ENCODE data around the gene S1PR3.
"Not testable (repeated sequence)": the region's sequence is repeated elsewhere in the genome, so short reads cannot be mapped to it uniquely, and the experiment has no call there.

S1PR3 gene

DNA sequence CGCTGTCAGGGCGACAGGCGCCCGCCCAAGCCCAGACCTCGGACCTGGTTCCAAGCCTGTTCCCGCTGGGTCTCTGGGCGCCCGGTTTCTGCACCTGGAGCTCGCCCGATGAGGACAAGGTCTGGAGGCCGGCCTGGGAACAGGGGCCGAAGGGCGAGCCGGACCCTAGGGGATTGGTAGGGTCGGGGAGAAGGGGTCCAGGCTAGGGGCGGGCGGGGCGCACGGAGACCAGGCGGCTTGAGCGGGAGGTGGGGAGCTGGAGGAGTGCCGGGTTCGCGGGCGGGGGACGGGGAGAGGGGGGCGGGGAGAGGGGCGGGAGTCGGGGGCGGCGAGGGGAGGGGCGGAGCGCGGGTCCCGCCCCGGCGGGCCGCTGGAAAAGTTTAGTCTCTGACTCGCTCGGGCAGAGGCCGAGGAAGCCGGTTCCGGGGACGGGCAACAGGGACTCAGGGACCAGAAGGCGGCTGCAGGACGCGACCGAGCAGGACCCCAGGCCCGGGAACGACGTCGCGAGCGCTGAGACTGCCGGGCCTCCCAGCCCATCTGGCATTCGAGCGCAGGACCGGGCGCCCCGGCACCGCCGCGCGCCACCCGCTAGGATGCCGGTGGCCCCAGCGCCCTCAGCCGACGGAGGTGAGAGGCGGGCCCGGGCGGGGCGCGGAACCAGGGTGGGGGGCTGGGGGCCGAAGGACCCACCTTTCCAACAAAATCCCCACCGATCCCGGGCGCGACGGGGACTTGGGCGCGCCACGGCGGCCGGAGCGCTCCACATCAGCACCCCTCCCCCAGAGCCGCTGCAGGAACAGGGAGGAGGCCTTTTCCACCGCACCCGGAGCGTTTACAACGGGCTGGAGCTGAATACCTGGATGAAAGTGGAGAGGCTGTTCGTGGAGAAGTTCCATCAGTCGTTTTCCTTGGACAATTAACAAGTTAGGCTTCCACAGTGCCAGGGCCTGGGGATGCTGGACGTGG lies at the start of gene S1PR3:
Gene S1PR3 (plus strand): TSS at position 403 of the 969 bp plus-strand sequence. CDS start 9,733 bp downstream, outside the sequence.
- no peak for DNase-seq

DNA sequence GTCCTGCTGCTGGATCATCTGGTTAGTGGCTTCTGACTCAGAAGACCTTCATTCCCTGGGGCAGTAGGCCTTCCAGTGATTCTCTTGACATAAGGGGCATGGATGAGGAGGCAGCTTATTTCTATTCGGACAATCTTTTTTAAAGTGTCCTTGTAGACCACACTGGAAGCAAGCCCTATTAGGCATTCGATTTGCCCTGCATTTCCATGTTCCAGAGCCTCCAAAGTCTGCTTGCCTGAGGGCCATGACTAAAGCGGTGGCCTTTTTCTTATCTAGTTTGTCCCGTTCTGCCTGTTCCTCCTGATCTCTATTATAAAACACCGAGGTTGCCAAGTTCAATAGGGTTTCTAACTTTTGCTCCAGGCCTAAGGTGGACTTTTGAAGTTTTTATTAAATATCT lies 49.7 kb upstream of the S1PR3 start:
- DNase-seq = not testable (repeated sequence)

DNA sequence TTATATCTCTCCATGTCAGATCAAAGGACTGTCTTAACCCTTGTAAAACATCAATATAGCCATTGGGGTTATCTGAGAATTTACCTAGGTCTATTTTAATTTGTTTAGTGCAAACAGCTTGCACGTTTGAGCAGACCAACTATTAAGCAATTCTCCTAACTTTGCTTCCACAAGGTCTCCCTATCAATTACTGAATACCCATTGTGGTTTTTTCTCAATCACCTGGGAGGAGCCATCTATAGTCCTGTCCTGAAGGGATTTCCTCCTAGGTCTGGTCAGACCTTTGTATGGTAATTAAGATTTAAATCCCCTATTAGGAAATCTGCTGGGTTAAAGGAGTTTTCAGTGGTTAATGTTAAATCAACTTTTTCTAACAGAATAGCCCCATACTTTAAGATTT lies 48.9 kb upstream of the S1PR3 start:
- DNase-seq = no peak

DNA sequence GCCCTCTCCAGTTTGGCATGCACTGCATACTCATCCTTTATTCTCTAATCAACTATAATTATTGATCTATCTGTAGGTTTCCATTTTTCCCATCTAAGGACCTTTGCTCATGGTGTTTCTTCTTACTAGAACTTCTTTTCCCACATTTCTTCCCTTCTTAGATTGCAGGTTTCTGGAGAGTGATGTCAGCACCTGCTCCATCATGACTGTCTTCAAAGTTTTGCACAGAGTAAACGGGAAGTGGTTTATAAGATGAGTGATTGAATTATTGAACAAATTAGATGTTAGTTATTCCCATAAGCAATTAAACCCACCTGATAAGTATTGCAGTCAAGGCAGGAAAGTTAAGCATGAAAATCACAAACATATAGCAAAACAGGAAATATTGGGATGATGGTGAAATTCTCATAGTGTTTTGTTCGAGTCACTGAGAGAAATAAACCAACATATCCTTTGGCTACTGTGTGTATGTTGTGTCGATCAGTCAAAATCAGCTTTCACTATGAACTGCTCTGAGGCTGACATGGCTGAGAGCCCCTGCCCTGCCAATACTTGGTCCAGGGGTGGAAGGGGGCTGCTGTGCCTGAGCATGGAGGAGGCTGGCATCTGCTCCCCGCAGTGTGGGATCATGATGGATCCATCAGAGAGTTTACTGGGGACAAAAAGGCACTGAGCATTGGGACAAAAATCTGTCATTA lies 45.5 kb upstream of the S1PR3 start:
- DNase-seq = no peak

DNA sequence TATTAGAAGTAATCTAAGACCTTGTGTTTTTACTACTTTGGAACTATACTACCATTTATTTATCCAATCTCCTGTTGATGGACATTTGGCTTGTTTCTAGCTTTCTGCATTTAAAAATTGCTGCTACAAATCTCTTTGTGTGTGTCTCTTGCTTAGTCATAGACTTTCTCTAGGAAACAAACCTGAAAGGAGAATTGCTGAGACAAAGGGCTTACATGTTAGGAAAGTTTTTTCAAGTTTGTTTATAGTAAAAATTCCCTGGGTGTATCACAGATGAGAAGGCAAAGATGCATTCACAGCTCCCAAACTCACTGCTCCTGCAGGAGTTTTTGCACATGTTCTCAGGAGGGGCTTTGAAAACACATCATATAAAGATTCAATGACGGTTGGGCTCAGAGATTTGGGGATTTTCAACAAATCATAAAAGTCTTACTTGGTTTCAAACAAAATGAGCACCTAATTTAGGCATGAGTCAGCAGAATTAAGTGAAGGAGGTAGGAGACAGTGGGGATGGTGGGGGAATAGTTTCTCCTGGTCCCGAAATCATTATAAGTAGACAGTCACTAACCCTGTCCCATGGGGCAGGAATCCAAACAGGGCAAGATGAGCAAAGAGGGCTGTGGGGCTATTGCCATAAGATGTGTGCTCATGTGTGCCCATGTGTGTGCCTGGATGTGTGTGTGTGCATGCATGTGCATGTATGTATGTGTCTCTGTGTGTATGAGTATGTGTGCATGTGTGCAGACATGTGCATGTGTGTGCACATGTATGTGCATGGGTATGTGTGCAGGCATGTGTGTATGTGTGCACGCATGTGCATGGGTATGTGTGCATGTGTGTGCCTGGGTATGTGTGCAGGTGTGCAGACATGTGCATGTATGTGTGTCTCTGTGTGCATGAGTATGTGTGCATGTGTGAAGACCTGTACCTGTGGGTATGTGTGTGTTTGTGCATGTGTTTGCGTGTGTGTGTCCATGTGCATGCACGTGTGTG lies 43.4 kb upstream of the S1PR3 start:
- DNase-seq = no peak

DNA sequence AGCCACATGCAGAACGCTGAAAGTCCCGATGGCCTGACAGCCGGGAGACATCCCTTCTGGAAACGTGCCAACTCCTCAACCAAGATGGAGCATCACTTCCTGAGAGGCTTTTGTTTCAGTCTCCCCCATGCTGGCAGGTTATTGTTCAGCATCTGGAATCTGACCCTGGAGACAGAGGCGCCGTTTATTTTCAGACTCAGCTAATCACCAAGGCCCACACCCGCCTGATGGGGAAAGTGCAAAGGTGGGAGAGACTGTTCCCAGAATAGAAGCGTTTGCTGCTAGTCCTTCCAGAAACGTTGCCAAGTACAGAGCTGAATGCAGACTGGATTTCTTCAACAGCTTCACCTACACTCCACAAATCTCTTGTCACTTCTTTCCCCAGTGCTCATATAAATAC lies 41.8 kb upstream of the S1PR3 start:
- no peak for DNase-seq

DNA sequence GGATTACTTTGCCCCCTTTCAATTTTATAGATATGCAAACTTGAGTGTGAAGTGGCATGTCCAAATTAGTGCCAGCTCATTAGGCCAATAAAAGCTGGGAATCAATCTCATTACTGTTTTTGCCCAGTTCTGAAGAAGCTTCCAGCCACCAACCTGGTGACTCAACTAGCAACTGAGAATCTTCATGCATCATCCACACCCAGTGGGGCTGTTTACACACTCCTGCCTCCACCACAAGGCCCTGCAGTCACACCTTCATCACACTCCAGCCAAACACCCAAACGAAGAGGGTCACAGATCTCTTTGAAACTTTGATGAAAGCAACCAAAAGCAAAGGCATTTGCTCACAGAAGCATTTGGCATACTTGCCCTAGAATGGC lies 41.3 kb upstream of the S1PR3 start:
- no peak for DNase-seq

DNA sequence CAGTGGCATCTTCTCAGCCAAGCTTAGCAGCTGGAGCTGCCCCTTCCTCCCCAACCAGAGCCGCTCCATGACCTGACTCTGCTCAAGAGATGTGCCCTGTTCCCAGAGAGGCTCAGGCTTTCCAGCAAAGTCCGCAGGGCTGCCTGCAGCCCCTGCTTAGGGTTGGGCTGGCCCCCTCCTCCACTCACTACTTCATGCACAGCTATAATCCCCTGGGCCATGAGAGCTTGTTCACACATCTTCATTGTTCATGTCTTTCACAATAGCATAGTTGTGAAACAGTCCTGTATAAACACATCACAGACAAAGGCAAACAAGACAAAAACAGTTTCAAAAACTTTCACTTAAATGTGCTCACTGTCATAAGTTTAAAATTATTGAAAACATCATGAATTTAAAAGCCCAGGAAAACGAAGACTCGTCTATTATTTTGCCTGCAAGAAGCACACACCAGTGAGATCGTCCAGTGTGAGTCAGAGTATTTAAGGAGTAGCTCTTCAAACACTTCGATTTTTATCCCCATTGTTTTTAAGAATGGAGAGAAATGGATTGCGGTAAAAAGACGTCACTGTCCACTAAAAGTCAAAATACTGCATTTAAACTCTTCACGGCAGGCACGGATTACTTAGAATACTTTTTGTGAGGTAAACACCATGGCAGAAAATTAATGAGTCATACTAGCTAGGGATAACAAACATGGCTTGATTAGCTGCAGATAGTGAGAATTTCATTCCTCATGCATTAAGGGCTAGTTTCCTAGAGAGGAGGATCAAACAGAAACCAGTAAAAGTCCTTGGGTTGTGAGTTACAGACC lies 40.7 kb upstream of the S1PR3 start:
- no peak for DNase-seq

DNA sequence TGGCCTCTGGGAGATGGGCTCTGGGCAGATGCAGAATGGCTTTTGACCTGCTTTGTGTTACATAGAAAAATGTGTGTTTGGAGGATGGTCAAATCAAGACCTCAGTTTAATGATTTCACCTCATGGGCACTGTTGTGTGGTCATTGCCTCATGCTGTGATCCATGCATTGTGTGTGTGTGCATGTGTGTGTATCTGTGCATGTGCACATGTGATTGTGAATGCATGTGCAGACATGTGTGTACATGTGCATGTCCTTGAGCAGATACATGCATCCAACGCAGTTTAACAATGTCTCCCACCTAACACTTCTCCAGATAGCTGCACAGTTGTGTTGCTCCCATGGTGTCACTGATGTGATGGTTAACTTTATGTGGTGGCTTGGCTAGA lies 40.1 kb upstream of the S1PR3 start:
- no peak for DNase-seq

DNA sequence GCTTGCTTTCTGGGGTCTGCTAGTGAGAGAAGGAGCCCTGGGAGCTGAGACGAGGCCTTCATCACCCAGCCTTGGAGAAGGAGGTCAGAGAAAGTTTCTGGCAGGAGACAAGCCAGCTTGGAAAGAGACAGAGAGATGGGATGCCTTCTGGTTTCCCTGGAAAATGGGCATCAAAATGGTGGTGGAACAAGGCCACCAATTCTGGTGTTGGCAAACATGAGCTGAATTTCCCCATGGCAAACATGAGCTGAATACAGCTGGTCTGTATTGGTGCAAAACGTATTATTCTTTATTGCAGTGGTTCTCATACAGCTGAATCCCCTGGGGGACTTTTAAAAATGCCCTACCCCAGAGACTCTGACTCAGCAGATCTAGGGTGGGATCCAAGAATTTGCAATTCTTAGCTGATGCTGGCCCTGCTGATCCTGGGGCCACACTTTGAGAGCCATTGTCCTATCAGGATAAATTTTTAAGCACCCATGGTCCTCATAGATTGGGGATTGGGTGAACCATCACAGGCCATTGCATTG lies 39.1 kb upstream of the S1PR3 start:
- no peak for DNase-seq

DNA sequence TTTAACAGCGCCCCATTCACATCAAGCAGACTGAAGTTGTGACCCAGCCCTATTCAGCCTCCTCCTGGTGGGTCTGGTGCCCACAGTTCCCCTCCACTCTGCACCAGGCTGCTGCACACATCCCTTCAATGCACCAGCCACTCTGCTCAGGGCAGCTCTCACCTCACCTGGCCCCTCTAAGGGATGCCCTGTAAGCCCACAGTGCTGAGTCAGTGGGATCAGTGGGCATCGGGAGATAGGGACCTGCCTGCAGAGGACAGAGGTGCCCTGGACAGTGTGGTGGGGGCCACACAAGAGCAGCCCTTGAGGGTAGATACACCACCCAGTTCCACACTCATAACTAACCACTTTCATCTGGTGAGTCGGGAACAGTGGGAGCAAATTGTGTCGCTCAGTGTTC lies 38.3 kb upstream of the S1PR3 start:
- no peak for DNase-seq

DNA sequence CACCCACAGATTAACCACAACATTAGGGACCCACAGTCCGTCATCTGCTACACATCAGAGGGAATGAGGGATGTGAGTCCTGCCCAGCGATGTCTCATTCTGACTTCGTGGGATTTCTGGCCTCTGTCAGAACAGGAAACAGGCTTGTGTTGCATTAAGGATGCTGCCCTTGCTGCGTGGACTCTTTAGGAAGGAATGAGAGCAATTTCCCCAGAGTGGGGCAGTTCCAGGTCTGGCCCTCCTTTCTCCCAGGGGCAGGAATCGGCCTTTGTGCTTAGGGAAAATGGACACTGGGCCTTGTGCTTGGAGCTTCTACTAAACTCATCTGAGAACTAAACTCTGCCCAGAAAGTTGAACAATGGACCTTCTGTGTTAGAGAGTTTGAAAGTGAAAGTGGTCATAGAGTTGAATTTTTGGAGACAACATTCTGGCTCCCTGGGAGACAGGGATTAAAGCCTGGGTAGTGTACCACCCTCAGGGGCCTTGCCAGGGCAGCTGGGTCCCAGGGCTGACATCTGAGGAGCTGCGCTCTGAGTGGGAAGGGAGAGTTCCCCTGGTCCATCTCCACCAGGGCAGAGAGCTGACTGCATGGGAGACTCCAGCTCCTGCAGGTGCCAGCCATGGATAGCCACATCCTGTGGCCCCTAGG lies 37.8 kb upstream of the S1PR3 start:
- no peak for DNase-seq

DNA sequence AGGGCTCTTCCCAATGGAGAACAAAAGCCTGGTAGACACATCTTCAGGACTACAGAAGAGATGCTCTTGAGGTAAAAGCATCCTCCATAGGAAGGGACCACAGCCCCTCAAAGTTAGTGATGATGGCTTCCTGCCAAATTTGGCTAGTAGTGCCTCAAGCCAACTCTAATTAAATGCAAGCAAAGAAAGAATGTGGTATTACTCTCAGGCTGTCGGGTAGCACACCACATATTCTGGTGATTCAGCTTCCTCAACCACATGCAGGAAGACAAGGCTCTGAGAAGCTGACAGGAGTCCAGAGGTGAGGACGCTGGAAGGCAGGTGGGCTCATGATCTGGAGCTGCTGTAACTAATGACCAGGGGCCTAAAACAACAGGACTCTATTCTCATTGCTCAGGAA lies 37.2 kb upstream of the S1PR3 start:
- DNase-seq = no peak

DNA sequence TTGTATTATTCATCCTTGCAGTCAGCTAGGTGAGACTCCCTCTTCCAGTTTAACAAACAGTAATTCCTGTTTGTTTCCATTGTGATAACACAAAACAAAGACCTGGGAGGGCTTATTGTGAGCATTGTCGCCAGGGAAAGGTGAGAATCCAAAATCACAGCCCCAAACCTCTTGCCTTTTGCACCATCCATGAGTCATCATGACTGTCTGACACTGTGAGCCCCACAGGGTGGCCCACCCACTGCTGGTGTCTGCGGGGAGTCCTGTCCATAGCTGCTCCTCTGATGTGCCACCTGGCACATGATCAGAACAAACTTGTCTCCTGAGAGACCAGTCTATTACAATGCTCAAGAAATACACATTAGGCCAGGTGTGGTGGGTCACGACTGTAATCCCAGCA lies 33.7 kb upstream of the S1PR3 start:
- DNase-seq = no peak

DNA sequence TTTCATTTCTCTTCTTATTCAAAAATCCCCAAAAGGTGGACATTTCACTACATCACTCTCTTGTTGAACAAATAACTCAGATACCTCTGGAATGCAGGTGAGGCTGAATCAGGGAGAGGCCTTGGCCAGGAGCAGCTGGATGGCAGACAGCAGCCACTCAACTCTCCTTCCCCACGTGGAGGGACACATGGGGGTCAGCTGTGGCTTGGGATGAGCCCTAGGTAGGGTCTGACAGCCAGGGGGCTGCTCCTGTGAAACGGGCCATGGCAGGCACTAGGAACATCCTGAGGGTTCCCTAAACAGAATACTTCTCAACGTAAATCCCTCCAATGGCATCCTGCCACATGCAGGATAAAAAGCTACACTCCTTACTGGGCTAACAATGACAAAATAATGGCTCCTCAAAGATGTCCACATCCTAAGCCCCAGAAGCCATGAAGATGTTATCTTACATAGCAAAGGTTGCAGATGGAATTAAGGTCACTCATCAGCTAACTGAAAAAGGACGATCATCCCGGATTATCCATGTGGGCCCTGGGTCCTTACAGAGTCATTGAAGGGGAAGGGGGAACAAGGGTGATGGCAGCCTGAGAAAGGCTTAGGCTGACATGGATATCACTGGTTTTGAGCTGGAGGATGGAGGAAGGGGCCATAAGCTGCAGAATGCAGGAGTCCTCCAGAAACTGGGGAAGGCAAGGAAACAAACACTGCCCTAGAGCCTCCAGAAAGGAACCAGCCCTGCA lies 31.4 kb upstream of the S1PR3 start:
- DNase-seq = no peak

DNA sequence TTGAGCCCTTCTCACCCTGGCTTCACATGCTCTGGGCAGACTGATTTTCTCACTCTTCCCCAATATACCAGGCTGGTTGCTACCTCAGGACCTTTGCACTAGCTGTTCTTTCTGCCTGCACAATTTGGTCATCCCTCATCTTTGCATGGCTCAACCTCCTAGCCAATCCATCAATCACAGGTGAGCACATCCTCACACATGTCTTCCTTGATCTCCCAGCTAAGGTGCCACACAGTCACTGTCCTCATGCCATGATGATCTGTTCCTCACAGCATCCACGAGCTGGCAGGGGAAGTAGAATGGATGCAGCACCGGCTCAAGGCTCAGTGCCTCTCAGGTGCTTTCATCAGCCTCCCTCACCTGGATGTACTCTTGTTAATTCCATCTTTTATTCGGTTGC lies 30.6 kb upstream of the S1PR3 start:
- DNase-seq = no peak

DNA sequence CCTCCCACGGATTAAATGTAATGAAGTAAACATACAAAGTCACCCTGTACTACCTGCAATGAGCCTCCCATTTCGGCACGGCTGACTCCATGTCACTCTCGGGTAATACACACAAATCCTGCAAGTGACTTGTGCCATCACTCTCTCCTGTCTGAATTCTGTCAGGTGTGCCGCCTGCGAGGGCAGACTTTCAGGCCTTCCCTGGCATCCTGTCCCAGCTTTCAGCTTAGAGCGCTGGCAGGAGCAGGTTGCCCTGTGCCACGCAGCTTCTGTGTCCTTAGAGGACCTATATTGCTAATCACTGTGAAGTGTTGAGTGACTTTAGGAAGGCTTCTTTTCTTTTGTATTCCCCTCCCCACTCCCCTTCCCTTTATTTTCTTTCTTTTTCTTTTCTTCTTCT lies 25.8 kb upstream of the S1PR3 start:
- DNase-seq = no peak

DNA sequence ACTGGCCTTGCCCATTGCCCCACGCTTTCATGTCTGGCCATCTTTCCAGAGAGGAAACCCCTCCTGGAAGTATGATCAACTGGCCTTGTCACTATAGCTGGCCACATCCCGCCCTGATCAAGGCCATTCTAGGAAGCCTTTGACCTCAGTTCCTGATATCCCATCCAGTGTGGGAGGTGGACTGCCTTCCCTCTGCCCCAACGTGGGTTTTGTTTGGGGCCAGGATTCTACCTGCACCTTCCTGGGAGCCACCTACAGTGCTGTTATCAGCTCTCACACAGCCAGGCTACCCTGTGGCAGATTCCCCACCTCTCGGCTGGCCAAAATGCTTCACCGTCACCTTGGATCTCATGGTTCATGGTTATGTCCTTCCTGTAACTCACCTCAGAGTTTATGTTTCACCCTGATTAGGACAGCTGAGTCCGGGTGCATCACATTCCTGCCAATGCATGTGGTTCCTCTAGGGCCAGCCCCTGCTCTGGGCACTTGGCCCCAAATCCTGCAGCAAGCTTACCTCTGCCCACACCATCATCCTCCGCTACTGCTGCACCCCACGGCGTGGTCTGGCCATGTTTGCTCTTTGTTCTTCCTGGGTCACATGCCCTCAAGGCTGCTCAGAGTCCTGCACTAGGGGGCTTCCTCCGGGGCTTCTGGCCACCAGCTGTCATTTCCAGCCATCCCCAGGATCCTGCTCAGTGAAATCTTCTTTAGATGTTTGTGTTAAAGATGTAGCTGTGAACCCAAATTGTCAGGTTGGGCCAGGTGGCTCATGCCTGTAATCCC lies 24.2 kb upstream of the S1PR3 start:
- DNase-seq = no peak

DNA sequence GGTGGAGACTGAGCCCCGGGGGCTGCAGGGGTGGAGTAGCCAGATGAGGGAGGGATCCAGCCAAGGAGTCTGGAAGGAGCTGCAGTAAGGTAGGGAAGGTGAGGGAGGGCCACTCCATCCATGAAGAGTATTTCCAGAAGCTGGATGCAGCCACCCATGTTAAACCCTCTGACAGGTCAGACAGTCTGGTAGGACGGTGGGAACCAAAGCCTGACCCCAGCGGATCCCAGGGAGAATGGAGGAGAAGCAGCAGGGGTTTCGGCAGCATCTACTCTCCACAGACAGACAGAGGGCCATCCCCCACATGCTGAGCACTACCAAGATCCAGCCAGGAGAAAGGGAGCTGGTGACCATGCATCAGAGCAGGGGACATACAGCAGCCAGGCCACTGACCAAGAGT lies 22.5 kb upstream of the S1PR3 start:
- no peak for DNase-seq
